Esophagus muscularis mucosa (tissue), 4 donors: ENCODE results near the gene EPHB1. TPM values are rescaled to one million over a fixed set of nuclear protein-coding genes. Genes with fewer than 3 reads are reported as not detected.
"Not testable (repeated sequence)": the region's sequence is repeated elsewhere in the genome, so short reads cannot be mapped to it uniquely, and the experiment has no call there.

ENCODE experiments used
- DNase-seq: peaks from one replicate; pipeline ENCODE4 v3.0.0-alpha.2; 2017; ENCODE audit errors: extremely low spot score
- H3K27ac ChIP-seq, 4 donors: fragments of 200-600 bp; sonication (generic); replicated peaks in 1 of 4; 1 replicate in 3 of 4; 2 replicates in 1 of 4; pipeline ENCODE4 v1.5.1; 2016 to 2019; ENCODE audit warnings: mild to moderate bottlenecking in 1 of 4
- H3K27me3 ChIP-seq, 4 donors: fragments of 200-600 bp; sonication (generic); one replicate each; pipeline versions ENCODE4 v1.5.1 to v1.6.0; 2016 to 2019
- H3K36me3 ChIP-seq, 4 donors: fragments of 200-600 bp; sonication (generic); one replicate each; pipeline ENCODE4 v1.5.1; 2016 to 2019
- H3K4me1 ChIP-seq, 4 donors: fragments of 200-600 bp; sonication (generic); one replicate each; pipeline ENCODE4 v1.5.1; 2016 to 2019
- H3K4me3 ChIP-seq, 4 donors: fragments of 200-600 bp; sonication (generic); 1 replicate in 2 of 4; 2 replicates in 2 of 4; pipeline ENCODE4 v1.5.1; 2016 to 2019; ENCODE audit warnings: mild to moderate bottlenecking in 4 of 4, moderate library complexity in 1 of 4
- H3K9me3 ChIP-seq, 4 donors: fragments of 200-600 bp; sonication (generic); 1 replicate in 3 of 4; 2 replicates in 1 of 4; pipeline ENCODE4 v1.5.1; 2016 to 2019
- CTCF ChIP-seq, 3 experiments: fragments of 200-600 bp in 2 of 3; fragments of 450-650 bp in 1 of 3; sonication (generic) in 2 of 3; IDR thresholded peaks; one replicate each; pipeline ENCODE4 v1.5.1; 2017 to 2019; ENCODE audit warnings: antibody characterized with exemption in 3 of 3, mild to moderate bottlenecking in 2 of 3, moderate library complexity in 1 of 3
- EP300 ChIP-seq: sonication (generic); formaldehyde crosslinking; IDR thresholded peaks from one replicate; pipeline ENCODE4 v1.6.1; 2017; ENCODE audit warnings: antibody characterized with exemption
- POLR2A ChIP-seq: fragments of 450-650 bp; IDR thresholded peaks from one replicate; pipeline ENCODE4 v1.6.1; 2017; ENCODE audit warnings: antibody characterized with exemption, moderate library complexity, mild to moderate bottlenecking, low read depth
- POLR2AphosphoS5 ChIP-seq, 2 donors: sonication (generic); formaldehyde crosslinking; IDR thresholded peaks; one replicate each; pipeline ENCODE4 v1.6.1; 2017; ENCODE audit warnings: antibody characterized with exemption in 2 of 2
- WGBS: methylation state at CpG from one replicate; pipeline ENCODE4 v1.1.5; 2018; 5-methylcytosine and 5-hydroxymethylcytosine counted together
- intact Hi-C: fragments of 100-400 bp; cut with DNase I; formaldehyde crosslinking; loops from one replicate; pipeline ENCODE4 v1.15.1; 2023
- total RNA-seq, 4 donors: library from RNA; depleted of rRNA; stranded (reverse); fragments of >200 nt; gene quantifications; one replicate each; pipeline versions ENCODE4 v1.1.0 to v1.2.1, GENCODE V29; 2016

Gene EPHB1
- total RNA-seq, 4 donors from 2014 or later = under 0.01 to 6.1 (median 2.8) TPM

- Histone ChIP-seq H3K9me3 (peaks cover 0 to 3% (median 0%) of the 10 kb centered on the region in 4 donors), H3K36me3 (no peaks in the 10 kb centered on the region), H3K27me3 (no peaks in the 10 kb centered on the region), H3K4me1 (no peaks in the 10 kb centered on the region), H3K27ac (no peak overlapping the region), H3K4me3 (no peak overlapping the region)
- 41% methylated on average over 4 of the region's 4 CpGs for WGBS
- intact Hi-C loops = no loop called here
- TF ChIP-seq EP300 (no peak), CTCF (IDR thresholded peaks at IDR 0.05) (no peak), POLR2AphosphoS5 (IDR thresholded peaks at IDR 0.05) (no peak), POLR2A (no peak)
- peak; percentile 77 for DNase-seq
Measured at GRCh38 chr3:135000465-135000864, 205.4 kb downstream of the EPHB1 start.

GRCh38 chr3:135005616-135006015, 210.6 kb downstream of the EPHB1 start:
- 88% methylated on average over 19 of the region's 19 CpGs for WGBS
- H3K27ac ChIP-seq, H3K36me3 ChIP-seq, H3K4me3 ChIP-seq, H3K4me1 ChIP-seq, DNase-seq, H3K27me3 ChIP-seq, intact Hi-C loops, H3K9me3 ChIP-seq: not testable (repeated sequence)

GRCh38 chr3:135007607-135008006, 212.5 kb downstream of the EPHB1 start:
- H3K27ac ChIP-seq = no peak overlapping the region
- H3K4me1 ChIP-seq = no peaks in the 10 kb centered on the region
- peaks cover 0 to 7% (median 0%) of the 10 kb centered on the region in 4 donors for H3K9me3 ChIP-seq
- whole genome bisulfite sequencing = 47% methylated on average over 7 of the region's 7 CpGs
- H3K4me3 ChIP-seq = no peak overlapping the region
- H3K27me3 ChIP-seq = no peaks in the 10 kb centered on the region
- TF ChIP-seq CTCF (IDR thresholded peaks at IDR 0.05) (no peak), POLR2A (no peak), POLR2AphosphoS5 (IDR thresholded peaks at IDR 0.05) (no peak), EP300 (no peak)
- H3K36me3 ChIP-seq = no peaks in the 10 kb centered on the region
- intact Hi-C loops = no loop called here
- peak; percentile 57 for DNase-seq

GRCh38 chr3:135008326-135008725, 213.3 kb downstream of the EPHB1 start:
- TF ChIP-seq CTCF (IDR thresholded peaks at IDR 0.05) = no peak
- TF ChIP-seq POLR2AphosphoS5 (IDR thresholded peaks at IDR 0.05) = no peak
- TF ChIP-seq POLR2A = no peak
- TF ChIP-seq EP300 = no peak
- intact Hi-C loops = no loop called here
- Histone ChIP-seq H3K36me3 (no peaks in the 10 kb centered on the region), H3K27ac (no peak overlapping the region), H3K4me1 (no peaks in the 10 kb centered on the region), H3K9me3 (peaks cover 0 to 7% (median 0%) of the 10 kb centered on the region in 4 donors), H3K4me3 (no peak overlapping the region), H3K27me3 (no peaks in the 10 kb centered on the region)
- 90% methylated on average over 2 of the region's 2 CpGs for WGBS
- peak; percentile 81 for DNase-seq

GRCh38 chr3:135009014-135009413, 214.0 kb downstream of the EPHB1 start:
- Histone ChIP-seq H3K4me3 (no peak overlapping the region), H3K9me3 (peaks cover 0 to 7% (median 0%) of the 10 kb centered on the region in 4 donors), H3K27me3 (no peaks in the 10 kb centered on the region), H3K27ac (no peak overlapping the region), H3K36me3 (no peaks in the 10 kb centered on the region), H3K4me1 (no peaks in the 10 kb centered on the region)
- intact Hi-C loops = no loop called here
- WGBS = 91% methylated on average over 2 of the region's 2 CpGs
- no peak for TF ChIP-seq POLR2AphosphoS5 (IDR thresholded peaks at IDR 0.05)
- TF ChIP-seq EP300 = no peak
- no peak for TF ChIP-seq CTCF (IDR thresholded peaks at IDR 0.05)
- TF ChIP-seq POLR2A = no peak
- DNase-seq = peak; percentile 78
